GM19463 (cell line): ENCODE results near the gene SHC4.
"Not testable (repeated sequence)": the region's sequence is repeated elsewhere in the genome, so short reads cannot be mapped to it uniquely, and the experiment has no call there.

Experiments used
- ATAC-seq: cut with Tn5 transposase; IDR thresholded peaks from one replicate; pipeline ENCODE4 v1.9.1; 2021; ENCODE audit warnings: mild to moderate bottlenecking, moderate library complexity; ENCODE audit not compliant: unreplicated experiment

SHC4 gene

GRCh38 chr15:48802867-48803266 lies 160.9 kb downstream of the SHC4 start:
- peak; percentile 54 for ATAC-seq

GRCh38 chr15:48802257-48802656 lies 161.5 kb downstream of the SHC4 start:
- ATAC-seq: peak; percentile 62

- no peak for ATAC-seq
Measured at GRCh38 chr15:48800811-48801455, 162.8 kb downstream of the SHC4 start.

- ATAC-seq: no peak
Measured at GRCh38 chr15:48800245-48800644, 163.5 kb downstream of the SHC4 start.

GRCh38 chr15:48798319-48798718 lies 165.4 kb downstream of the SHC4 start:
- no peak for ATAC-seq

GRCh38 chr15:48796930-48797329 lies 166.8 kb downstream of the SHC4 start:
- ATAC-seq: peak; percentile 69

GRCh38 chr15:48796521-48796920 lies 167.2 kb downstream of the SHC4 start:
- peak; percentile 3 for ATAC-seq

- no peak for ATAC-seq
Measured at GRCh38 chr15:48795901-48796300, 167.8 kb downstream of the SHC4 start.

- ATAC-seq: peak; percentile 70
Measured at GRCh38 chr15:48794697-48795134, 169.0 kb downstream of the SHC4 start.

- no peak for ATAC-seq
Measured at GRCh38 chr15:48792408-48792807, 171.3 kb downstream of the SHC4 start.

GRCh38 chr15:48790466-48791115 lies 173.1 kb downstream of the SHC4 start:
- ATAC-seq: not testable (repeated sequence)

GRCh38 chr15:48785712-48786111 lies 178.0 kb downstream of the SHC4 start:
- no peak for ATAC-seq

- no peak for ATAC-seq
Measured at GRCh38 chr15:48785195-48785594, 178.5 kb downstream of the SHC4 start.

- ATAC-seq: no peak
Measured at GRCh38 chr15:48784756-48785155, 179.0 kb downstream of the SHC4 start.

GRCh38 chr15:48782911-48783310 lies 180.8 kb downstream of the SHC4 start:
- ATAC-seq: no peak

- ATAC-seq: no peak
Measured at GRCh38 chr15:48781481-48782081, 182.1 kb downstream of the SHC4 start.

GRCh38 chr15:48781017-48781416 lies 182.7 kb downstream of the SHC4 start:
- ATAC-seq: no peak

- ATAC-seq: no peak
Measured at GRCh38 chr15:48778331-48778730, 185.4 kb downstream of the SHC4 start.

- no peak for ATAC-seq
Measured at GRCh38 chr15:48777645-48778330, 185.9 kb downstream of the SHC4 start.

GRCh38 chr15:48775546-48775945 lies 188.2 kb downstream of the SHC4 start:
- no peak for ATAC-seq

GRCh38 chr15:48774484-48774883 lies 189.2 kb downstream of the SHC4 start:
- ATAC-seq: no peak
